Suppressor macrophage (primary cell): Measurements from ENCODE around the gene SLC35E4.
A peak's percentile ranks its signal among the peaks of the same experiment; 100 is the strongest.

Source experiments
- DNase-seq, 4 experiments: peaks; one replicate each; pipeline ENCODE4 v3.0.0-alpha.2; 2020 to 2022

Gene SLC35E4

GRCh38 chr22:30694640-30695350 lies 59.2 kb downstream of the SLC35E4 start, which contains the start of gene OSBP2:
Gene OSBP2 (plus strand): TSS chr22:30694874. CDS start chr22:30694910, 36 bp downstream.
- DNase-seq = peak; percentile 32 to 78 (median 58)

GRCh38 chr22:30695351-30695851 lies 59.8 kb downstream of the SLC35E4 start:
- no peak for DNase-seq

- no peak for DNase-seq
Observed at GRCh38 chr22:30695871-30696655, 60.5 kb downstream of the SLC35E4 start.
